NCI-H1436 (cell line): ENCODE measurements around the gene EXOC7.

ENCODE experiments used
- DNase-seq: peaks from one replicate; lab custom pipeline; 2025; lab: John Stamatoyannopoulos, UW

Gene EXOC7

DNA sequence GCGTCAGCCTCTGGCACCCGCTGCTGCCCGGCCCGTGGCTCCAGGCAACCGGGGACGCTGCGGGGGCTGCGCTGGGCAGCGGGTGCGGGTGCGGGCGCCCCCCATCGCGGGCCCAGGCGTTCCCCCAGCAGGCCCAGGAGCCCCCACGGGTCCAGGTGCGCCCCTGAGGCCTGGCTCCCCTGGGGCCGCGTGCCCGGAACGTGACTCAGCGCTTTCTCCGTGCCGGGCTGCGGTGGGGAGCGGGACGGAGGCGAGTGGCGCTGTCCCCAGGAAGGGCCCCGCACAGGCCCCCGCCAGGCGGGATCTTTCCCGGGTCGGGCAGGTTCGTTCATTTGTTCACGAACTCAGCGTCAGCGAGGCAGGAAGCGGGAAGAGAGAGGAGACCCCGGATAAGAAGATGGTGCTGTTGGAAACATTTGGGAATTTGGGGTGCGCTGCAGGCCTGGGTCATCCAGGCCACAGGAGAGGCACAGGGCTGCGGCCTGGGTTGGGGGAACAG lies 18.4 kb upstream of the EXOC7 start:
- no peak for DNase-seq

DNA sequence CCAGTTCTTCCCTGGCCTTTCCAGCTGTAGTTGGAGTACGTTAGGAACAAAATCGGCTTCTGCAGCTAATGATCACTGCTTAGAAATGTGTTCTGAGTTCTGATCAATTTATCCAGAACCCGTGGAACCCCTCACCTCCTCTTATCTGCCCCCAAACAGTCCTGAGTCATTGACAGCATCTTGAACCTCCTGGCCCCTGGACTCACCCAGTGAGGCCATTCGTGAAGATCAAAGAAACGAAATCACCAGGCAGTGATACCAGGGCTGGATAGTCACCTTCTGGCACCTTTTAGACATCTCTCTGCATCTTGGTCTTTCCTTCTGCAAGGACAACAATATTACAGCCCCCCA lies 17.0 kb upstream of the EXOC7 start:
- DNase-seq: no peak

DNA sequence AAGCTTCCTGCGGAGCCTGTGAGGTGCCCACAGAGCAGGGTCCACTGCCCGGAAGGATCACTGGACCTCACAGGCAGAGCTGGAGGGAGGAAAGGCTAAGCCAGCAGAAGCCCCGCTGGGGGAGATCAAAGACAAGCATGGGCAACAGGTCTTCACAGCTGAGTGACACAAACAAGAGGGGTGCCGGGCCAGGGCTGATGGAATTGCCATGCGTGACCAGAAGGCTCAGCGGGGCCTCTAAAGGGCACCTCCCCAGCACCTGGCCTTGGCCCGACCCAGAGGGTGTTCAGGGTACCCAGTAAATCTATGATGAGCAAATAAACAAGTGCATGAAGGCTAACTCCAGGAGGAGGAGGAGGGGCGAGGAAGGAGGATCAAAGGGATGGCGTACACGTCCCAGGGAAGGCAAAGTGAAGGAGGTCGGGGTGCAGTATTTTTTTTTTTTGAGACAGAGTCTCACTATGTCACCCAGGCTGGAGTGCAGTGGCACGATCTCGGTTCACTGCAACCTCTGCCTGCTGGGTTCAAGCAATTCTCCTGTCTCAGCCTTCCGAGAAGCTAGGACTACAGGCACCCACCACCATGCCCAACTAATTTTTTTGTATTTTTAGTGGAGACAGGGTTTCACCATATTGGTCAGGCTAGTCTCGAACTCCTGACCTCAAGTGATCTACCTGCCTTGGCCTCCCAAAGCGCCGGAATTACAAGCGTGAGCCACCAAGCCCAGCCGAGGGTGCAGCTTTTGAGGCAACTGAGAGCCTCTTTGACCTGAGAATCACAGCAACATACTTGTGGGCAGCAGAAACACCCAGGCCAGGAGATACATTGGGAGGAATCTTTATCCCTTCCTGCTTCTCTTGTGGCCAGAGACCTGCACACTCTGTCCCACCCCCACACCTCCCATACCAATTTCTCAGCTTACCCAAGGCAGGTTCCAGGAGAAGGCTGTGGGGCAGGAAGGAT lies 16.1 kb upstream of the EXOC7 start:
- no peak for DNase-seq

DNA sequence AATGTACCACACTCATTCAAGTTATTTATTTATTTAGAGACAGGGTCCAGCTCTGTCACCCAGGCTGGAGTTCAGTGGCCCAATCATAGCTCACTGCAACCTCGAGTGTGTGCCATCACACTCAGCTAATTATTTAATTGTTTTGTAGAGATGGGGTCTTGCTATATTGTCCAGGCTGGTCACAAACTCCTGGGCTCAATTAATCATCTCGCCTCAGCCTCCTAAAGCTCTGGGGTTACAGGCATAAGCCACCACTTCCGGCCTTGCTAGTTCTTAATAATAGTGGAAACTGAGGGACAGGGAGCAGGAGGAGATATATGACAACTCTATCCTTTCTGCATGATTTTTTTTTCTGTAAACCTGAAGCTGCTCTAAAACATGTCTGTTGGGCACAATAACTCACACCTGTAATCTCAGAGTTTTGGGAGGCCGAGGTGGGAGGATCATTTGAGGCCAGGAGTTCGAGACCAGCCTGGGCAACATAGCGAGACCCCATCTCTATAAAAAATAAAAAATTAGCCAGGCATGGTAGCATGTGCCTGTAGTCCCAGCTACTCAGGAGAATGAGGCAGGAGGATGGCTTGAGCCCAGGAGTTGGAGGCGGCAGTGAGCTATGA lies 11.7 kb upstream of the EXOC7 start:
- no peak for DNase-seq

DNA sequence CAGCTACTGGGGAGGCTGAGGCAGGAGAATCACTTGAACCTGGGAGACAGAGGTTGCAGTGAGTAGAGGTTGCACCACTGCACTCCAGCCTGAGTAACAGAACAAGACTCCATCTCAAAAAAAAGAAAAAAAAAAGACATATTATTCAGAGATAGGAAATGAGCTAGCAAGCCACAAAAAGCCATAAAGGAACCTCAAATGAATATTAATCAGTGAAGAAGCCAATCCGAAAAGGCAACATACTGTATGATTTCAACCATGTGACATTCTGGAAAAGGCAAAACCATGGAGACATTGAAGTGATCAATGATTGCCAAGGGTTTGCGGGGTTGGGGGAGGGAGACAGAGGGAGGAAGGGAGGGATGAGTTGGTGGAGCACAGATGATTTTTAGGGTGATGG lies 8.4 kb upstream of the EXOC7 start:
- no peak for DNase-seq

DNA sequence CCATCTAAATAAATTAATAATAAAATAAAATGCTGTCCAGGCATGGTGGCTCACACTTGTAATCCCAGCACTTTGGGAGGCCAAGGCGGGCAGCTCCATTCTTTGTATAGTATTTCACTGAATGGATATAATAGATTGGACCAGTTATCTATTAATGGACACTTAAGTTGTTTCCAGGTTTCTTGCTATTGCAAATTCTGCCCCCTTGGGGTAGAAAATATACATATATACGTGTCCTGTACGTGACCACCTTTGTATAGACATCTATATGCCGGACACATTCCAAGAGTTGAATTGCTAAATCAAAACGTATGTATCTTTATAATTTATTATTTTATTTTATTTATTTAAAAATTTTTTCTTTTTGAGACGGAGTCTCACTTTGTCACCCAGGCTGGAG lies 3.9 kb upstream of the EXOC7 start:
- no peak for DNase-seq

DNA sequence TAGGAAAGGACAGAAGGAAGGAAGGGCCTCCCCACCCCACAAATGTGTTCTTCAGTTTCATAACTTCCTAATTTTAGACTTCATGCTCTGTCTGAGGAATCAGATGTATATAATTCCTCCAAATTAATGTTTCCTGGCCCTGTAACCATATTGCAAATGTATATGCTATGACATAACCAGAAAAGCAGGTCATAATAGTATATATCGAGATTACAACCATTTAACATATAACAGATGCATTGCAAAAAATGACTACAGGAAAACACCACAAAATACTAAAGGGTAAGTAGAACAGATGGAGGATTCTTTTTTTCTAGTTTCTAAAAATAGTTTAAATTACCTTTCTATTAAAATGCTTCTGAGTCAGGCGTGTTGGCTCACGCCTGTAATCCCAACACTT lies 3.1 kb upstream of the EXOC7 start:
- no peak for DNase-seq

DNA sequence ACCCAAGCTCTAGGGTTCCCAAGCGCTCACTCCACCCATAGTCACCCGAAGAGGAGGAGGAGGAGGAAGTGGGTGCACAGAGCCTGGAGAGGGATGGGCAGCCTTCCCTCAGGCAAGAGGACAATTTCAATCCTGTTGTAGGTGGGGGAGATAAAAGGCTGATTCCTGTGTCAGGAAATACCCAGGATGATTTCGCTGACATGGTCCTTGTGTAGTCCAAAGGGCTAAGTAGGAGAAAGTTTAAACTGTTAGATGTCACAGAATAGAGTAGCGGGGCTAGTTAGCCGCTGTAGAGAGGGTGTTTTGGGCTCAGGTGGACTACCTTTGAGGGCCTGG lies 1.3 kb upstream of the EXOC7 start:
- DNase-seq: no peak

DNA sequence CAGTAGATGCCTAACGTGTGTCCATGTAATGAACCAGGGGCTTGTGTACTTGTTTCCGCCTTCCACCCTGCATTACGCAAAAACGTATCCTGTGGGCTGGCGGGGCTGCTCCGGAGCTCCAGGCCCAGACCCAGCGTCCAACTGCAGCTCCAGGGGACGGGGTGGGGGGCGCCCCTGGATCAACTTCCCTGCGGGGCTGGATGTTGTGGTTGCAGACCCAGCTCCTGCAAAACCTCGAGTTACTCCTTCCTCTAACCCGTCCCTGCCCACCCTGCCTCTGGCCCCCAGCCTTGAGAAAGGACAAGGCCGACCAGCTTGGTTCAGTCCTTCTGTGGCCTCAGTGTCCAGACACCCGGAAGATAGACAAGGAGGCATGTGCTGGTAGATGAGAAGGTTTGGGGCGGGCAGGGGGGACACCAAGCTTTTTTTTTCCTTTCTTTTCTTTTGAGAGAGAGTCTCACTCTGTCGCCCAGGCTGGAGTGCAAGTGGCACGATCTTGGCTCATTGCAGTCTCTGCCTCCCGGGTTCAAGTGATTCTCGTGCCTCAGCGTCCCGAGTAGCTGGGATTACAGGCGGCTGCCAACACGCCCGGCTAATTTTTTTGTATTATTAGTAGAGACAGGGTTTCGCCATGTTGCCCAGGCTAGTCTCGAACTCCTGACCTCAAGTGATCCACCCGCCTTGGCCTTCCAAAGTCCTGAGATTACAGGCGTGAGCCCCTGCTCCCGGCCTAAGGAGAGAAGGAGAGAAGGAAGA lies 731 bp upstream of the EXOC7 start:
- DNase-seq: no peak

DNA sequence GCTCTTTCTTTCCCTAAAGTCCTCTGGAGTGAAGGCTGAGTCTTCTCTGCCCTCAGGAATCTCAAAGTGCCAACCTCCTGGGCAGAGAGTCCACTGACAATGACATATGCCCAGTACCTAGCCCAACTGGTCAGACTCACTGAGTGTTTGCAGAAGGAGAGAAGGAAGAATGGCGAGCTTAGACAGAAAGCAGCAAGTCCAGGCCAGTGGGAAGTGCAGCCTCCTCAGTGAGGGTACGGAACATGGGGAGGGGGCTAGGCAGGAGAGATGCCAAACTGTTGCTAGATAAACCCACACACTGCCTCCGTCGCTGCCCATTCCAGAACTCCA lies 678 bp downstream of the EXOC7 start:
- DNase-seq: no peak

DNA sequence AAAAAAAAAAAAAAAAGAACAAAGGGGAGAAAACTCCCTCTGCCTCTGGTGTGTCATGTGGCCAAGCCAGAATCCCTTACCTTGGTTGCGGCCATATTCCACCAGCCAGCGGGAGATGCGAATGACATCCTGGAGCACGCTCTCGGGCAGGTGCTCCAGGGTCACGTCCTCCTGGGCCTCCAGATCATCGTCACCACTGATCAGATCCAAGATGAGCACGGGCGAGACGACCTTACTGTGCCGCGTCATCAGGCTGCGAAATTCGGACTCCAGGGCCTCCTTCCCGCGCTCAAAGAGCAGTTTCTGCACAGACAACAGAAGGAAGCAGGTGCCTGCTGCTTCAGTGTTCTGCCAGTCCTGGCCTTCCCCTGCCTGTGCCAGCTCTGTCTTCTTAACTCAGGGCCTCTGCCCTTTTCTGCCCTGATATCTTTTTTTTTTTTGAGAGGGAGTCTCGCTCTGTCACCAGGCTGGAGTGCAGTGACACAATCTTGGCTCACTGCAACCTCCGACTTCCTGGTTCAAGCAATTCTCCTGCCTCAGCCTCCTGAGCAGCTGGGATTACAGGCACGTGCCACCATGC lies 5.8 kb downstream of the EXOC7 start:
- no peak for DNase-seq

DNA sequence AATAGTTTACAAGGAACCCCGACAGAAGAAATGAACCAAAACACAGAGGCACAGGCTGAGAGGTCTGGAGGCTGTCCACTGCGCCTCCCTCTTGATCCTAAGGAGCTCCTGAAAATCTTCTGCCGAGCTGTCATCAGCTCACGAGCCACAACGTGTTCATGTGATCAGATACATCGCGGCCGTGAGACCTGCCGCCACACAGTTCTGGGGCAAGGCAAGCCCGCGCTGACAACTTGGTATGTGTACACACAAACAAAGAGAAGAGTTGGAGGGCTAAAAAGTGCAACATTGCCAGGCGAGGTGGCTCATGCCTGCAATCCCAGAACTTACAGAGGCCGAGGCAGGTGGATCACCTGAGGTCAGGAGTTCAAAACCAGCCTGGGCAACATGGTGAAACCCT lies 7.6 kb downstream of the EXOC7 start:
- no peak for DNase-seq

DNA sequence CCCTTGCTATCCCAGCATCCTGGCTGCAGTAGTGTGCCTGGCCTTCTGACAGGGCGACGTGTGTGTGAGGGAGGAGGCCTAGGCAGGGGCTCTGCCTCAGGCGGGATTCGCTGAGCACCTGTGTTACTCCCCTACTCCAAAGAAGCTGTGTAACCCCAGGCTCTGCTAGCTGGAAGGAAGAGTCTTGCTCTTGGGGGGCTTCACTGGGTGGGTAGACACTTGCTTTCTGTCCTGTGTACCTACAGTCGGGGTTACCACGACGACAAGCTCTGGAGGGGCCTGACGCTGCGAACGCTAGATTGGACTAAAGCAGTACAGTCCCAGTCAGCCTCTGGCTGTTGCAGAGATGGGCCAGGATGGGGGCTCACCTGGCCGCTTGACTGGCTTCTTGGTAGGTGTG lies 9.5 kb downstream of the EXOC7 start:
- DNase-seq: no peak

DNA sequence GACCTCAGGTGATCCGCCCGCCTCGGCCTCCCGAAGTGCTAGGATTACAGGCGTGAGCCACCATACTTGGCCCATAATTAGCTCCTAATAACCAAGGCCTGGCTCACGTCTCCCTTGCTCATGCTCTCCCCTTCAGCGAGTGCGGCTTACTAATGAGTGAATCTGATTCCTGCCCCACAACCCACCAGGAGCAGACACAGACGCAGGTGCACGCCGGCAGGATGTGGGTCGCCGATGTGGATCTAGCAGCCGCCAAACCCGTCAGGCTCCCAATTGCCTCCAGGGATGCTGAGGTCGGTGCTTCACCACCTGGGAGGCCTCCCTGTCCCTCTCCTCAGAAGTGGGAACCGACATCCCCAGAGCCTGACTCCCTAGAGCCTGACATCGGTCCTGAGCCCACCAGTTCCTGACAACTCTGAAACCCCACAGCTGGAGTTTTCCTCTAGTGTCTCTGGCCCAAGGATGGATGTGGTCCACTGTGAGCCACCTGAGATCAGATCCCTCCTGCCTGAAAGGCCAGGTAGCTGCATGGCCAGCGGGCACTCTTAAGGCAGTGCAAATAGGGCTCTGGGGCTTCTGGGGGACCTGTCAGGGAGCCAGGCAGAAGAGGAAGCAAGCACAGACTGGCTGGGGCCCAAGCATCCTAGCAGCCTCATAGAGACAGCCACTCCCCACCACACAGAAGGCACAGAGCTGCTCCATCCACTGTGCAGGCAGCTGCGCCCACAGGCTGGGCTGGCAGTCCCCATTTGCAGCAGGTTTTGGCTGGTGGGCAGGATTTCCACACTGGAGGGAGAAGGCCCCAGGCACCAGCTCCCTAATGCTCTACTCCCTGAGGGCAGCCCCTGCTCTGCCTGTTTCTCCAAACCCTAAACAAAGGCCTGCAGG lies 10.8 kb downstream of the EXOC7 start:
- DNase-seq: no peak

DNA sequence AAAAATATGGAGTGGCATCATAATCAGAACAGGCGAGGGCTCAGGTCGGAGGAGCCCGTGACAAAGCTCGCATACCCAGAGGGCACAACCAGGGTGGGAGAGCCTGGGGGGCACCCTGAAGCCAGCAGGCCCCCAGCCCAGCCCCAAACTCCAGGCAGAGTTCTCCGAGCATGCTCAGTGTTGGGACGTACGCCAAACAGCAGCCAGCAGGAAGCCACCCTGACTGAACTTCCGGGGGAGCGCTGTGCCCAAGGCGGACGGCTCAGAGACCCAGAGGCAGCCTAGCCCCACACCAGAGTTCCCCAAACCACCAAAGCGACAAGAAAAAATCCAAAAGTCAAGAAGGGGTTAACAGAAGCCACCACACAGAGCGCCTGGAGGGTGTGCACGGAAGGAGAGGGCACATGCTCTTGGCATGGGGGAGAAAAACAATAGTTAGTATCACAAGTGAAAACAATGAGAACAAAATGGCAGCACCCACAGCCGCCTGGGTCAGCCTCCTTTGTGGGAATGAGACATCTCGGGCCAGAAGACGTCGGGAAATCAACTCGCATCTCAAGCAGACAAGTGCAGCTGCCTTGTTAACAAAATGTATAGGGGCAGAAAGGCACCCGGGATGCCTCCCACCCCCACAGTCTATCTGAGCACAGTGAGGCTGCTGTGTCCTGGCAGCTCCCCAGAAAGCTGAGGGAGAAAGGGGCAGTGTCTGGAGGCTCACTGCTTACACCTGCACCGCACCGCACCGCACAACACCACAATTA lies 11.9 kb downstream of the EXOC7 start:
- DNase-seq: no peak

DNA sequence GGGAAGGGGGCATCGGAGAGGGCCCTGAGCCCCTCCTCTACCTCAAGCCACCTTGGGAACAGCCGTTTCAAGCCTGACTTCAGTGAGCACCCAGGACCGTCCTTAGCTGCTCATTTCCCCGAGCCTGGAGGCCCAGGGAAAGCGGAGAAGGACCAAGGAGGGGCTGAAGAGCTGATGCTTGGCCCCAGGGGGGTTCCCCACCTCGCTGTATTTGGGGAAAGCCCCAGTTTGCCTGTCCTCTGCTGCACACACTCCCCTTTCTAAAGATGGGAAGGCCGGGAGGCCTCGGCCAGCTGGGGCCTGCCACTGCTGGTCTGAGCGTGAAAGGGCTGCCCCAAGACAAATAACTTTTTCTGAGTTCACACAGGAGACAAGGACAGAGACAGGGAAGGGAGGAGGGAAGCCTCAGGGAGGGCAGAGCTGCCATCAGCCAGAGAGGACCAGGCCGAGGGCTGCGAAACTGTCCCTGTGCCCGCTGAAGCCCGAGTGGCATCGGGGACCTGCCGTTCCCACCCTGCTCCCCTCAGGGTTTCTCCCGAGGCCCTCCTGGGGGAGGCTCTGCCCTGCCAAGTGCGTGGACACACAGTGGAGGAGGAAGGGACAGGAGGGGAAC lies 13.0 kb downstream of the EXOC7 start:
- no peak for DNase-seq

DNA sequence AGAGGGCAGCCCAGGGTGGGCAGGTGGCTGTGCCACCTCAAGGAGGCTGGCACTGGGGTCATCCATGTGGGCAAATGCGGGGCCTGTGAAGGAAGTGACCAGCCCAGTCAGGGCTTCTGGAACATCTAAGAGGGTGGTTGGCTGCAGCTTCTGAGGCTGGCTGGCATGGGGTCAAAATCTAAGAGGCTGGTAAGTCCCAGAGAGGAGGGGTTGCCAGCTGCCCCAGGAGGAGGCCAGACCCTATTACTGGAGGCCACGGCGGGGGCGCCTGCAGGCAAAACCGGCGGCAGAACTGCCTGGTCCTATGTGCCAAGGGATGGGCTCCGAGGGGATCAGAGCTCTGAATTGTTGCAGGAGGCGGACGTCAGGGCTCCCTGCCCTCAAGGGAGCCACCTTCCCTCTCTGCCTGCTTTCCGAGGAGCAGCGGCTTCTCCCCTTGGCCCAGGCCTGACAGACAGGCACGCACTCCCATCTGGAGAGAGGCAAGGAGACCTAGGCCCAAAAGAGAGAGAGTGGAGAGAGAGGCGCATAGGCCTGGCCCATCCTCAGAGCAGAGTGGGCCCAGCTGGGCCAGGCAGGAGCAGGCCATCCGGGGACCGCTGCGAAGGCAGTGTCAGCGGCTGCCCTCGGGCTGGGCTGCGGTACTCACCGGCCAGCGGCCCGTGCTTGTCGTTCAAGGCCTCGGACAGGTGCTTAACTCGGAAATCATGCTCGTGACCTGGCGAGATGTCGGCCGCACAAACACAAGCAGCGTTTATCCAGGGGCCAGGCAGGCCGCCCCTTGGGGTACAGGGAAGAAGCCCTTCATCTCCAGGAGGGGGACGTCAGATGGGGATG lies 13.7 kb downstream of the EXOC7 start:
- no peak for DNase-seq

DNA sequence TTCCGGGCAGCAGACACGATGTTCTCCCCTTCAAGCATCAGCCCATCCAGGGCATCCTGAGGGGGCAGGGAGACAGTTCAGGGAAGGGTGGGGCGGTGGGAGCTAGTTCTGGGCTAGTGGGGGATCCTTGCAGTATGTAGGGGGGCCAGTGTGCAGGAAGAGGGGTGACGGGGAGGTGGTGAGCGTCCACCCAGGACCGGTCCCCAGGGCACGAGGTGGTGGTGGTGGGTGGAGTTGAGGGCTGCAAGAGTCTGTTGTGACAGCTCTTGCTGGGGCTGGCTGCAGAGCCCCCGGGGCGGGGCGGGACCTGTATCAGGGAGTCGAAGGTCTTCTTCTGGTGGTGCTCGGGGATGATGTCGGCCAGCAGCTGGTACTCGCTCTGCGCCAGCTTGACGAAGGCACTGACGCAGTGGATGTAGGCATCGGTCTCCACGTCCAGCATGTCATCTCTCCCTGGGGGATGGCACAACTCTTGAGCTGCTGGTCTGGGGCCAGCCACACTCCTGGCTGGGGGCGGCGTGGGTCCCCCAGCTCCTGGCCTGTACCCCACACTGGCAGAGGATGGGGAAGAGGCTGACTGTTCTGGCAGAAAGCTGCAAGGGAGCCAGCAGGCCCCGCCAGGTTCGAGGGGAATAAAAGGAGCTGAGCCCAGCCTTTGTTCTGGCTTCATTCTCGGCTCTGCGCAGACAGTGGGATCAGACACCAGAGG lies 14.6 kb downstream of the EXOC7 start:
- no peak for DNase-seq
